GM19025 (cell line): ENCODE data around the gene SDC4.

Experiments used
- ATAC-seq: cut with Tn5 transposase; IDR thresholded peaks from one replicate; pipeline ENCODE4 v1.9.1; 2021; ENCODE audit warnings: mild to moderate bottlenecking, low read depth, moderate library complexity; ENCODE audit not compliant: unreplicated experiment

SDC4 gene

GRCh38 chr20:45344168-45344860 is 3.9 kb downstream of the SDC4 start:
- no peak for ATAC-seq

DNA sequence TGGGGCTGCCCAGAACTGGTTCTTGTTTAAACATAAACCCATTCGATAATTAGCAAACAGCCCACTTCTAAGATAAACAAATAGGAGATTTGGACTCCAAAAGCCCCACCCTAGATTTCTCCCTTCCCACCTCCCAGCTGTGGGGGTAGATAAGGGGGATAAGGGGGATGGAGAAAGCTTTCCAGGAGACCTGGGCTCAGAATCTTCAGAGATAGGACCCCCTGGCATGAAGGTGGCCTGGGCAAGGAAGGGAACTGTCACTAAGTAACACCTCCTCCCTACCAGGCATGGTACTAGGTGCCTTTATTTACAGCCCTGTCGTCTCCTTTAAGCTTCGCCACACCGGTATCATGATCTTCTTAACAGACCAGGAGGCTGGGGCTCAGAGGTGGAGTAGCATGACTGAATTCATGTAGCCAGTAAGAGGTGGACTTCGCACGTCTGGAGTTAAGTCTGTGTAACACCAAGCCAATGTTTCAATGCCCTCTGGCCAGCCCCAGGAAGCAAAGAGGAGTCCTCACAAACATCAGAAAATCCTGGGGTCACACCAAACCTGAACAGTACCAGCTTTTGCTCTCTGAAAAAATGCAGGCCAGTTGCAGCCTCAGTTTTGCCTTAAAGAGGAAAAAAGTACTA is 4.6 kb downstream of the SDC4 start:
- ATAC-seq = no peak

DNA sequence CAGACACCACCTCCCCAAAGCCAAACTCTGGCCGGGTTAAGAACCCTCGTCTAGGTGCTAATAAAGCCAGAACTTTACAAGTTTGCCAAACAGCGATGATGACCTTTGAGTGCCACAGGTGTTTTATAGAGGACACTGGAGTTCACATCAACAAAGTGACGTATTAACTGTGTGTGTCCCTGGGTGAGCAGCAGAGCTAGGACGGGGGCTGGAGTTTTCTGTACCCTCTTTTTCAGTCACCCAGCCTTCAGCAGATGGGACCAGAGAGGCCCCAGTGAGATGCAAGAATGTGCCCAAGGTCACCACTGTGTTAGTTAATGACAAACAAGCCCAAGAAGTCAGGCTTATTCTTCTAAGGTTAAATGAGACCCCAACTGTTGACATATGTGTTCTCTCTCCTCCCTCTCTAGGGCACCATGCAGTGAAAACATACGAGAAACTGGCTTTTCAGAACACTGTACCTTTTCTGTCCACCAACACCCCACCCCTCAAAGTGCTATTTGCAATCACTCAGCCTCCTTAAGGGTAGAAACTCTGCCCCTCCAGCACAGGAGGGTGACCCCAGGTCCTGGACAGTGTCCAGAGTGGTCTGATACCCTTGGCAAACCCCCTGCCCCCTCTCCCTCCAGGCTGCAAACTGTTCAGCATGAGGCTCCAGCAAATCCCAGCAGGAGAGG is 5.2 kb downstream of the SDC4 start:
- ATAC-seq = no peak

GRCh38 chr20:45341939-45342854 is 6.0 kb downstream of the SDC4 start:
- no peak for ATAC-seq

DNA sequence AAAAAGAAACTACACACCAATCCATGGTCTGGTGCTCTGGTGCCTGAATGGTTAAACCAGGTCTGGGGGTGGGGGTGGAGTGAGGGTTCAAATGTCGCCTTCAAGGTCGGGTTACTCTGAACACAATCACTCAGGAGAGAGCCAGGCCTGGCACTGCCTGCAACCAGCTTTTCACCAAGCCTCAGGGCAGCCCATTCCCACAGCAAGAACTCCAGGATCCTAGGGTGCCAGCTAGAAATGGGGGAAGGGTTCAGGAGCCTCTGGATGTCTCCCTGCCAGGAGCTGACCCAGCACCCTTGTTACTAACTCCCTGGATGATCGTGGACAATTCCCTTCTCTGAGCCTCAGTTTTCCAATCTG is 6.7 kb downstream of the SDC4 start:
- no peak for ATAC-seq

GRCh38 chr20:45340951-45341350 is 7.3 kb downstream of the SDC4 start:
- ATAC-seq = no peak

DNA sequence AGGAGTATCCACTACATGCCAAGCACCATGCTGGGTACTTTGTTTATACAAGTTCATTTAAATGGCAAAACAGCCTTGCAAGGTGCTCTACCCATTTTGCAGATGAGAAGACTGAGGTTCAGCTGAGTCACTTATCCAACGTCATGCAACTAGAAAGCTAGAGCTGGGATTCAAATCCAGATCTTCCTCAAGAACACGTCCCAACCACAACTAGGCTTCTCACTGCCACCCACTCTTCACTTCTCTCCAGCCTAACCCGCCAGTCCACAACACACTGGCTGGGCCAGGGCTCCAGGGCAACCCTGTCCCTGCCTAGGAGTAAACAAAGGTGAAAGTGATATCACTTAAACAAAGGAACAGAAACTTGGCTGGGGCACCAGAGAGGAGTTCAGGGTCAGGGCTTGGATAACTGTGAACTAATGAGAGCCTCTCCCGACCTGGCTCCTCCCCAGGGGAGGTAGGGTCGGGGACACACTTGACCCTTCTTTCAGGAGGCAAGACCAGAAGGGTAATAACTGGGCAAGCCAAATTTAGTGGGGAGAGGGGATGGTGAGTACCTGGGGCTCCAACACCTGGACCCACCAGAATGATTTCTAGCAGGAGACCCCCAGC is 7.9 kb downstream of the SDC4 start:
- no peak for ATAC-seq

- no peak for ATAC-seq
These were observed 8.4 kb downstream of the SDC4 start for GRCh38 chr20:45339799-45340198.

DNA sequence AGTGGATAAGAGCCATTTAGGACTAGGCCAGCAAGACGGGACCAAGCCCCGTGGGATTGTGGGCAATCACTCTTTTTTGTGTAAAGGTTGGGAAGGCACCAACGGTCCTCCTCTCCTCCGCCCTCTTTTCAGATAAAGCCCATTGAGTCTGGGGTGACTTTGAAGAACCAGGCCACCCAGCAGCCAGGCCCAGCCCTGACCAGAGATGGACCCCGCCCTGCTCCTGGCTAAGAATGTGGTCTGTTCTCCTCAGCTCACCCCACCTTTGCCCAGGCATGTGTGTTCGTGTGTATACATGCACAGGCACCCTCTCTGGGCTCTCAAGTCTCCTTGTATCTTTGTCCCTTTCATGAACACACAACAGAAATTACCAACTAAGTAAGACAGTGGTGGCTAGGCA is 9.1 kb downstream of the SDC4 start:
- no peak for ATAC-seq

DNA sequence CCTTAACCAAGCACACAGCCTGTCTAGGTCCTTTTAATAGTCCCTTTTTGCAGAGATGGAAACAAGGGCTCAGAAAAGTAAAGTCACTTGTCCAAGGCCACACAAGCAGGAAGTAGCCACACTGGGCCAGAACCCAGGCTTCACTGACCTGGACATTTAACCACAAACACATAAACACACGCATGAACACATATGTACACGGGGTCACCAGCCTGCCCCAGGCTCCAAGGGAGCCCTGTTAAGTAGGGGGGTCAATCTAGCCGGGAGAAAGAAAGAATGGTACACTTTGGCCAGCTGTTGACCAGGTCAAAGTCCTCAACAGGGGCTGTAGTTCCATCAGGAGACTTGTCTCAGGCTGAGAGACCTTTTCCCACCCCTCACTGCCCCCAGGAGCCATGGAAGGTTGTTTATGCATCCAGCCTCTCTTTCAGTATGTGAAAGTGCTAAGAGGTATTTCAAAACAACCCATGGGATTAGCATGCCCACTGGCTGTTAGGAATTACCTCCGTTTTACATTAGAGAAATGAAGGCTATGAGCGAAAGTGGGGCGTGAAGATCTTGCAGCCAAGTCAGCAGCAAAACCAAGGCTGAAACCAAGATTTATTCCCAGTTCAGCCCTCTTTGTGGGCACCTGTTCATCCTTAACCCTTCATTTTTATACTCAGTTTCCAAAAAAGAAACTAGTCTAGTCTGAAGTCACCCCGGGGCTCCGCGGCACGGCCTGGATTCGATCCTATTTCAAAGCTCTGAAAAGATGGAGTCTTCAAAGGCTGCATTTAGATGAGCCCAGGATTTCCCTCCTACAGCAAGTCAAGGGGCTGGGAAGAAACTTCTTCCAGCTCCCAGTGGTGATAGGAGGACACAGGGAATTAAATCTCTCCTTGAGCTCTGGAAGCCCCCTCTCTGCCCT is 9.8 kb downstream of the SDC4 start:
- ATAC-seq = no peak

GRCh38 chr20:45337367-45338120 is 10.7 kb downstream of the SDC4 start:
- no peak for ATAC-seq

DNA sequence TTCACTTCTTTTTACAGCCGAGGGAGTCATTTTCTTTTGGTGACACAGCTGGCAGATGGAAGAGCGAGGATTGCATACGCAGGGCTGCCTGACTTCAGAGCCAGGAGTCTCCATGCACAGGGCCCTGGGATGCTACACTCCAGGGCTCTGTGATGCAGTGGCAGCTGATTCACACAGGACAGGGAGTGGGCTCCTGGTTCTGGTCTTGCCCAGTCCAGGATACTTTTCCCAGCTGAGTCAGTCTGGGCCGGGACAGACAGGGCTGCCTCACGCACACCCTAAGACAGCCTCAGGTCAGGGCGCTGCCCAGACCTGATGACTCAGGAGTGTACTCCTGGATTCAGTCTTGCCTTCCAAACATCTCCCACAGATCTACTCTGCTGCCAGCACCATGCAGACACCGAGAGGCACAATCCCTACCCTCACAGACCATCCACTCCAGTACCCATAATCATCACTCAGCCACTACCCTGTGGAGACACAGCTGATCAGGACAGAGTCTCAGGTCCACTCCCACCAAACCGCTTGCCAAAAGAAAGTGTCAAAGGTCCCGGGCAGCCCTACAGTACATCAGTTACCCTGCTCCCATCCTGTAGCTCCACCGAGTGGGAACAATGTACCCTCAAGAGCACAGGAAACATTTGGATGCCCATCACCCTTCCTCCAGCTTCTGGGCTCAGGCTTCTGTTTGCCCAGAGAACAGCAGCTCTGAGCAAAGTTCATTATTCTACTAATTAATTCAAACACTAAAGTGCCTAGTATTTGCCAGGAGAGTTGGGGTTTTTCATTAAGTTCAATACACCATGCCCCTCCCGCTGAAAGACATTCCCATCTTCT is 11.5 kb downstream of the SDC4 start:
- ATAC-seq = no peak

DNA sequence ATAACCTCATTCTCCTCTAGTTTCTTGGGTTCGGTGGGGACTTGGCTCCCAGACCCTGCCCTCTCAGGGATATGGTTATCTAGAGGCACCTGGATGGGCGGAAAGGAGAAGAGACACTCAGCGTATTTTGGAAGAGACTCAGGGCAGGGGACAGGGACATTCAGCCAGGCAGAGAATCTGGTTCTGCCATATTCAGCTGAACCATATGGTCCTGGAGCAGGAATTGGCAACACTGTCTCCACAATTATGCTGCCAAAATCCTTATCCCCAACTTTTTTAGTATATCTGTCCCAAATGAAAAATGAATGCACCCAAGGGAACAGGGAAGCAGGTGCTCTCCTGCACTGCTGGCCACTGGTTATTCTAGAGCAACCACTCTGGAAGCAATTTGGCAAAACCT is 17.7 kb downstream of the SDC4 start:
- no peak for ATAC-seq

DNA sequence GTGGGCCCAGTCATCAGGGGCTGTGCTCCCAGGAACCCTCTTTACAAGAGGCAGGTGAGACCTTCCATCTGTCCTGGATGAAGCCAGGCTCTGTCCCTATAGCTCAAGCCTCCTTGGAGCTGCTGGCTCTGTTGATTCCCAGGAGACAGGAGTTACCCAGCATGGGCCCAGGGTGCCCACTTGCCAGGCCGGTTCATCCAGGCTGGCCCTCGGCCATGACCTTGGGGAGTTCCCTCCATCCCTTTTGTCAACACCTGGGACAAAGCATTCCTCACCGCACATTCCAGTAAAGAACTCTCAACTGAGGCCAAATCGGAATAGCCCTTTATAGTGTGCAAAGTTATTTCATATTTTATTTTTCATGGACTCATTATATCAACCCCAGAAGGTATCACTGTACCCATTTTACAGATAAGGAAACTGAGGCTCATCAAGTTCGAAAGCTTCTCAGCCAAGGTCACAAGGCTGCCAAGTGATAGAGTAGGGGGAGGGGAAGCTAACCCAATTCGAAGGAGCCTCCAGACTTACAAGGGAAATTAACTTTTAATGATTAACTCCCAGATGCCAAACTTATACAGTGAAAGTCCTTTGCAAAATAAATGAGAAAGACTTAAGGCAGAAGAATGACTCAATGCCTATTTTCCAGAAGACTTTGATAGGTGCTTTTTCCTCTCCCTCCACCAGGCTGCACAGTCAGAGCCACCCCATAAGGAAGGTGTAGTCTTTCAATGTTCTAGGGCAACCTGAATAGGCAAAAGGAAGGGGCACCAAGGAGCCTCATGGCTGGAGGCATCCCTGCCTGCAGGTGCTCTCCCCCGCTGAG is 18.5 kb downstream of the SDC4 start:
- no peak for ATAC-seq

- ATAC-seq = no peak
These were observed 19.8 kb downstream of the SDC4 start for GRCh38 chr20:45328451-45328850.

- no peak for ATAC-seq
These were observed 22.9 kb downstream of the SDC4 start for GRCh38 chr20:45325371-45325770.

- ATAC-seq = no peak
These were observed 24.5 kb downstream of the SDC4 start for GRCh38 chr20:45323731-45324130.
